IMR-90 (cell line): Measurements from ENCODE around the gene RALGPS1. TPM values are rescaled to one million over a fixed set of nuclear protein-coding genes. Genes with fewer than 3 reads are reported as not detected.

Source experiments
- ATAC-seq: fragments of 200-7000 bp; cut with Tn5 transposase; 2 replicates; pipeline ENCODE4 v1.9.1; 2020; ENCODE audit warnings: low read depth, mild to moderate bottlenecking, moderate library complexity
- BruUV-seq: library from RNA; stranded (reverse); fragments of 400-500 nt; replicated peaks from 2 replicates; lab custom pipeline; 2021; lab: Mats Ljungman, UMichigan
- CTCF ChIA-PET: fragments of 300-600 bp; formaldehyde crosslinking; extraction: SDS; loops from one replicate; lab custom pipeline; 2021; ENCODE audit warnings: antibody characterized with exemption; lab: Yijun Ruan, JAX
- POLR2A ChIA-PET: fragments of 300-600 bp; sonication (Branson Sonifier 250); formaldehyde crosslinking; loops from one replicate; lab custom pipeline; 2022; ENCODE audit warnings: antibody characterized with exemption; ENCODE audit not compliant: unreplicated experiment; lab: Charles Lee
- DNase-seq: peaks from one replicate; pipeline ENCODE4 v3.0.0; 2013
- H2AFZ ChIP-seq: replicated peaks from 2 replicates; pipeline ENCODE3; 2013; ENCODE audit warnings: low read length, mild to moderate bottlenecking; ENCODE audit not compliant: poor library complexity
- H2AK5ac ChIP-seq: 2 replicates; pipeline ENCODE4 v1.6.1; 2013; ENCODE audit warnings: low read depth, low read length, inconsistent platforms
- H2AK9ac ChIP-seq: replicated peaks from 2 replicates; pipeline ENCODE3; 2013; ENCODE audit warnings: mild to moderate bottlenecking, low read depth, low read length, moderate library complexity; ENCODE audit not compliant: poor library complexity
- H2BK120ac ChIP-seq: 2 replicates; pipeline ENCODE4 v1.6.1; 2013; ENCODE audit warnings: low read depth, low read length, inconsistent platforms
- H2BK15ac ChIP-seq: 3 replicates; pipeline ENCODE4 v1.6.1; 2013; ENCODE audit warnings: low read depth, low read length, inconsistent platforms
- H2BK20ac ChIP-seq: 2 replicates; pipeline ENCODE4 v1.6.1; 2013; ENCODE audit warnings: low read depth, mild to moderate bottlenecking, inconsistent platforms, low read length, moderate library complexity
- H2BK5ac ChIP-seq: 2 replicates; pipeline ENCODE4 v1.6.1; 2013; ENCODE audit warnings: mild to moderate bottlenecking, low read depth, low read length, inconsistent platforms; ENCODE audit not compliant: poor library complexity, severe bottlenecking
- H3K14ac ChIP-seq: replicated peaks from 2 replicates; pipeline ENCODE4 v1.6.1; 2013; ENCODE audit warnings: low read depth, low read length, inconsistent platforms
- H3K18ac ChIP-seq: 2 replicates; pipeline ENCODE4 v1.6.1; 2013; ENCODE audit warnings: low read depth, low read length, control low read depth
- H3K23ac ChIP-seq: 2 replicates; pipeline ENCODE4 v1.6.1; 2013; ENCODE audit warnings: low read depth, low read length, inconsistent platforms
- H3K27ac ChIP-seq: 2 replicates; pipeline ENCODE4 v1.5.1; 2013; ENCODE audit warnings: mild to moderate bottlenecking, control low read depth, low read length; ENCODE audit not compliant: insufficient read depth
- H3K27me3 ChIP-seq: 2 replicates; pipeline ENCODE4 v1.6.1; 2013; ENCODE audit warnings: low read length; ENCODE audit not compliant: control insufficient read depth, insufficient read depth
- H3K36me3 ChIP-seq: 2 replicates; pipeline ENCODE4 v1.6.1; 2013; ENCODE audit warnings: low read length, mixed read lengths; ENCODE audit not compliant: control insufficient read depth, insufficient read depth
- H3K4ac ChIP-seq: 2 replicates; pipeline ENCODE4 v1.6.1; 2013; ENCODE audit warnings: low read depth, low read length, inconsistent platforms
- H3K4me1 ChIP-seq: 2 replicates; pipeline ENCODE4 v1.6.1; 2013; ENCODE audit warnings: low read length, mixed read lengths; ENCODE audit not compliant: control insufficient read depth, insufficient read depth
- H3K4me2 ChIP-seq: 2 replicates; pipeline ENCODE4 v1.6.1; 2013; ENCODE audit warnings: low read depth, mild to moderate bottlenecking, control low read depth, low read length, moderate library complexity
- H3K4me3 ChIP-seq: 2 replicates; pipeline ENCODE4 v1.5.1; 2013; ENCODE audit warnings: low read depth, mild to moderate bottlenecking, control low read depth, low read length, moderate library complexity; ENCODE audit not compliant: insufficient read depth
- H3K56ac ChIP-seq: 2 replicates; pipeline ENCODE4 v1.6.1; 2013; ENCODE audit warnings: low read length, inconsistent platforms; ENCODE audit not compliant: insufficient read depth; ENCODE audit errors: extremely low read depth
- H3K79me1 ChIP-seq, 2 experiments: 2 replicates each; pipeline ENCODE4 v1.6.1; 2013; ENCODE audit warnings: low read length in 2 of 2, inconsistent platforms in 1 of 2, low read depth in 1 of 2
- H3K9ac ChIP-seq: 2 replicates; pipeline ENCODE4 v1.6.1; 2013; ENCODE audit warnings: low read depth, low read length, control low read depth
- H3K9me1 ChIP-seq: 2 replicates; pipeline ENCODE4 v1.6.1; 2013; ENCODE audit warnings: low read length, inconsistent platforms; ENCODE audit not compliant: insufficient read depth
- H3K9me3 ChIP-seq: 2 replicates; pipeline ENCODE4 v1.6.1; 2013; ENCODE audit warnings: low read length; ENCODE audit not compliant: control insufficient read depth, insufficient read depth
- H4K20me1 ChIP-seq: 2 replicates; pipeline ENCODE4 v1.6.1; 2013; ENCODE audit warnings: low read length, inconsistent platforms; ENCODE audit not compliant: insufficient read depth
- H4K5ac ChIP-seq: 2 replicates; pipeline ENCODE4 v1.6.1; 2013; ENCODE audit warnings: mild to moderate bottlenecking, low read depth, low read length, control low read depth
- H4K8ac ChIP-seq, 2 experiments: 2 replicates each; pipeline ENCODE4 v1.6.1; 2013; ENCODE audit warnings: low read depth in 2 of 2, low read length in 2 of 2, control low read depth in 1 of 2, inconsistent platforms in 1 of 2
- H4K91ac ChIP-seq: 2 replicates; pipeline ENCODE4 v1.6.1; 2013; ENCODE audit warnings: low read depth, low read length, inconsistent platforms; ENCODE audit not compliant: insufficient read depth
- BHLHE40 ChIP-seq: fragments of 150-350 bp; IDR thresholded peaks from 2 replicates; pipeline ENCODE4 v1.6.1; 2016; ENCODE audit warnings: mild to moderate bottlenecking, low read depth, low read length
- CEBPB ChIP-seq: IDR thresholded peaks from 2 replicates; pipeline ENCODE4 v1.6.1; 2012; ENCODE audit warnings: low read depth, low read length, improper control_type of control experiment
- CHD1 ChIP-seq: IDR thresholded peaks from 2 replicates; pipeline ENCODE4 v1.6.1; 2012; ENCODE audit warnings: low read depth, low read length, improper control_type of control experiment
- CTCF ChIP-seq: conservative IDR thresholded peaks from 2 replicates; pipeline ENCODE4 v1.5.1; 2012; ENCODE audit warnings: mild to moderate bottlenecking, low read depth, low read length, improper control_type of control experiment
- ELK1 ChIP-seq: fragments of 150-350 bp; IDR thresholded peaks from 2 replicates; pipeline ENCODE4 v1.6.1; 2016; ENCODE audit warnings: low read depth, mild to moderate bottlenecking, low read length, moderate library complexity, borderline replicate concordance
- FOS ChIP-seq: fragments of 150-350 bp; IDR thresholded peaks from 2 replicates; pipeline ENCODE4 v1.6.1; 2016; ENCODE audit warnings: low read depth, low read length
- MAFK ChIP-seq: IDR thresholded peaks from 2 replicates; pipeline ENCODE4 v1.6.1; 2012; ENCODE audit warnings: low read depth, low read length, improper control_type of control experiment
- MAZ ChIP-seq: IDR thresholded peaks from 2 replicates; pipeline ENCODE4 v1.6.1; 2012; ENCODE audit warnings: low read depth, mild to moderate bottlenecking, low read length, improper control_type of control experiment, moderate library complexity, borderline replicate concordance
- MXI1 ChIP-seq: IDR thresholded peaks from 2 replicates; pipeline ENCODE4 v1.6.1; 2012; ENCODE audit warnings: low read depth, mild to moderate bottlenecking, low read length, moderate library complexity, borderline replicate concordance
- POLR2A ChIP-seq: IDR thresholded peaks from 2 replicates; pipeline ENCODE4 v1.6.1; 2012; ENCODE audit warnings: mild to moderate bottlenecking, low read depth, low read length
- RCOR1 ChIP-seq: IDR thresholded peaks from 2 replicates; pipeline ENCODE4 v1.6.1; 2012; ENCODE audit warnings: mild to moderate bottlenecking, low read length, improper control_type of control experiment; ENCODE audit not compliant: insufficient replicate concordance
- RFX5 ChIP-seq: IDR thresholded peaks from 2 replicates; pipeline ENCODE4 v1.8.0; 2012; ENCODE audit warnings: low read depth, mild to moderate bottlenecking, low read length, moderate library complexity
- SMC3 ChIP-seq: fragments of 150-350 bp; IDR thresholded peaks from 2 replicates; pipeline ENCODE4 v1.6.1; 2016; ENCODE audit warnings: low read depth, mild to moderate bottlenecking, antibody characterized with exemption, low read length, moderate library complexity
- USF2 ChIP-seq: fragments of 150-350 bp; IDR thresholded peaks from 2 replicates; pipeline ENCODE4 v1.6.1; 2017; ENCODE audit warnings: mild to moderate bottlenecking, antibody characterized with exemption, low read length, low read depth
- WGBS, 2 experiments: methylation state at CpG; one replicate each; pipeline versions ENCODE4 v1.1.5 to v1.1.7; 2013; ENCODE audit warnings: missing lambda C conversion rate in 2 of 2; ENCODE audit not compliant: insufficient read length in 1 of 2; ENCODE audit errors: extremely low coverage in 2 of 2; 5-methylcytosine and 5-hydroxymethylcytosine counted together
- dilution Hi-C: fragments of 300-500 bp; cut with HindIII; formaldehyde crosslinking; loops from one replicate; pipeline ENCODE4 v1.14.3; 2018; ENCODE audit warnings: low sequenced_read_pairs; ENCODE audit not compliant: unreplicated experiment
- in situ Hi-C: fragments of 300-500 bp; cut with MboI; formaldehyde crosslinking; loops from 3 replicates; pipeline ENCODE4 v1.14.3; 2019; ENCODE audit warnings: low sequenced_read_pairs, inconsistent platforms, mixed read lengths
- intact Hi-C: fragments of 100-400 bp; cut with micrococcal nuclease; formaldehyde crosslinking; loops from 2 replicates; pipeline ENCODE4 v1.10.0; 2022
- polyA plus RNA-seq, 3 experiments: library from polyadenylated mRNA; depleted of rRNA; stranded (reverse); fragments of >200 nt; gene quantifications; 2 replicates each; pipeline ENCODE4 v1.2.3, GENCODE V29; 2012; ENCODE audit warnings: low replicate concordance in 1 of 3
- total RNA-seq: library from RNA; depleted of rRNA; stranded (reverse); fragments of >200 nt; gene quantifications from 2 replicates; pipeline ENCODE4 v1.2.3, GENCODE V29; 2012

The RALGPS1 gene
- total and polyA plus RNA-seq, 2 of the 4 experiments (the other 2 are of a cell fraction), result 0.90 to 2.8 TPM

GRCh38 chr9:127078336-127078735, 163.8 kb downstream of the RALGPS1 start:
- Histone ChIP-seq H2BK120ac (no peak overlapping the region), H3K18ac (no peak overlapping the region), H2AK9ac (no peak overlapping the region), H3K4me2 (no peak overlapping the region), H3K79me1 (no peaks in the 10 kb centered on the region), H4K8ac (no peak overlapping the region), H3K9me3 (0 out of 2 replicates have a peak, but pooled peaks cover 2% of the 10 kb centered on the region), H2BK5ac (no peak overlapping the region), H3K56ac (no peak overlapping the region), H3K4me3 (no peak overlapping the region), H3K9ac (no peak overlapping the region), H3K23ac (no peak overlapping the region), H2BK15ac (no peak overlapping the region), H3K27ac (no peak overlapping the region), H2AFZ (no peak overlapping the region), H2BK20ac (no peak overlapping the region), H3K9me1 (peaks cover 2% of the 10 kb centered on the region; the same call in 1 of the 2 replicates), H4K91ac (no peak overlapping the region), H4K5ac (no peak overlapping the region), H3K36me3 (no peaks in the 10 kb centered on the region), H2AK5ac (no peak overlapping the region), H3K4ac (no peak overlapping the region), H4K20me1 (no peaks in the 10 kb centered on the region), H3K14ac (no peak overlapping the region), H3K27me3 (no peaks in the 10 kb centered on the region), H3K4me1 (peaks cover 11% of the 10 kb centered on the region)
- intact Hi-C loops, result no loop called here
- DNase-seq (no peak), ATAC-seq (no peak)
- ChIA-PET POLR2A (interaction anchor here (0.6 kb wide), 1 partner anchor 487 kb away, joined by 7 read pairs; no protein-coding TSS in a partner anchor), CTCF (no interaction called here)
- TF ChIP-seq USF2 (no peak), FOS (no peak), MAZ (no peak), SMC3 (no peak), MAFK (no peak), CEBPB (no peak), CHD1 (no peak), ELK1 (no peak), CTCF (no peak), RCOR1 (no peak), MXI1 (no peak), BHLHE40 (no peak), RFX5 (no peak), POLR2A (no peak)
- no TSS peak for BruUV-seq
- WGBS, 2 experiments, result no CpG with 5 or more reads among the region's 6 CpGs
- in situ Hi-C loops, result no loop called here
- dilution Hi-C loops, result no loop called here
